IMR-90 (cell line): ENCODE measurements around the gene TOGARAM2. TPM values are rescaled to one million over a fixed set of nuclear protein-coding genes. Genes with fewer than 3 reads are reported as not detected.
"Not testable (repeated sequence)": the region's sequence is repeated elsewhere in the genome, so short reads cannot be mapped to it uniquely, and the experiment has no call there.

Source experiments
- ATAC-seq: fragments of 200-7000 bp; cut with Tn5 transposase; 2 replicates; pipeline ENCODE4 v1.9.1; 2020; ENCODE audit warnings: low read depth, mild to moderate bottlenecking, moderate library complexity
- BruUV-seq: library from RNA; stranded (reverse); fragments of 400-500 nt; replicated peaks from 2 replicates; lab custom pipeline; 2021; lab: Mats Ljungman, UMichigan
- CTCF ChIA-PET: fragments of 300-600 bp; formaldehyde crosslinking; extraction: SDS; loops from one replicate; lab custom pipeline; 2021; ENCODE audit warnings: antibody characterized with exemption; lab: Yijun Ruan, JAX
- POLR2A ChIA-PET: fragments of 300-600 bp; sonication (Branson Sonifier 250); formaldehyde crosslinking; loops from one replicate; lab custom pipeline; 2022; ENCODE audit warnings: antibody characterized with exemption; ENCODE audit not compliant: unreplicated experiment; lab: Charles Lee
- DNase-seq: peaks from one replicate; pipeline ENCODE4 v3.0.0; 2013
- H2AFZ ChIP-seq: replicated peaks from 2 replicates; pipeline ENCODE3; 2013; ENCODE audit warnings: low read length, mild to moderate bottlenecking; ENCODE audit not compliant: poor library complexity
- H2AK5ac ChIP-seq: 2 replicates; pipeline ENCODE4 v1.6.1; 2013; ENCODE audit warnings: low read depth, low read length, inconsistent platforms
- H2AK9ac ChIP-seq: replicated peaks from 2 replicates; pipeline ENCODE3; 2013; ENCODE audit warnings: mild to moderate bottlenecking, low read depth, low read length, moderate library complexity; ENCODE audit not compliant: poor library complexity
- H2BK120ac ChIP-seq: 2 replicates; pipeline ENCODE4 v1.6.1; 2013; ENCODE audit warnings: low read depth, low read length, inconsistent platforms
- H2BK15ac ChIP-seq: 3 replicates; pipeline ENCODE4 v1.6.1; 2013; ENCODE audit warnings: low read depth, low read length, inconsistent platforms
- H2BK20ac ChIP-seq: 2 replicates; pipeline ENCODE4 v1.6.1; 2013; ENCODE audit warnings: low read depth, mild to moderate bottlenecking, inconsistent platforms, low read length, moderate library complexity
- H2BK5ac ChIP-seq: 2 replicates; pipeline ENCODE4 v1.6.1; 2013; ENCODE audit warnings: mild to moderate bottlenecking, low read depth, low read length, inconsistent platforms; ENCODE audit not compliant: poor library complexity, severe bottlenecking
- H3K14ac ChIP-seq: replicated peaks from 2 replicates; pipeline ENCODE4 v1.6.1; 2013; ENCODE audit warnings: low read depth, low read length, inconsistent platforms
- H3K18ac ChIP-seq: 2 replicates; pipeline ENCODE4 v1.6.1; 2013; ENCODE audit warnings: low read depth, low read length, control low read depth
- H3K23ac ChIP-seq: 2 replicates; pipeline ENCODE4 v1.6.1; 2013; ENCODE audit warnings: low read depth, low read length, inconsistent platforms
- H3K27ac ChIP-seq: 2 replicates; pipeline ENCODE4 v1.5.1; 2013; ENCODE audit warnings: mild to moderate bottlenecking, control low read depth, low read length; ENCODE audit not compliant: insufficient read depth
- H3K27me3 ChIP-seq: 2 replicates; pipeline ENCODE4 v1.6.1; 2013; ENCODE audit warnings: low read length; ENCODE audit not compliant: control insufficient read depth, insufficient read depth
- H3K36me3 ChIP-seq: 2 replicates; pipeline ENCODE4 v1.6.1; 2013; ENCODE audit warnings: low read length, mixed read lengths; ENCODE audit not compliant: control insufficient read depth, insufficient read depth
- H3K4ac ChIP-seq: 2 replicates; pipeline ENCODE4 v1.6.1; 2013; ENCODE audit warnings: low read depth, low read length, inconsistent platforms
- H3K4me1 ChIP-seq: 2 replicates; pipeline ENCODE4 v1.6.1; 2013; ENCODE audit warnings: low read length, mixed read lengths; ENCODE audit not compliant: control insufficient read depth, insufficient read depth
- H3K4me2 ChIP-seq: 2 replicates; pipeline ENCODE4 v1.6.1; 2013; ENCODE audit warnings: low read depth, mild to moderate bottlenecking, control low read depth, low read length, moderate library complexity
- H3K4me3 ChIP-seq: 2 replicates; pipeline ENCODE4 v1.5.1; 2013; ENCODE audit warnings: low read depth, mild to moderate bottlenecking, control low read depth, low read length, moderate library complexity; ENCODE audit not compliant: insufficient read depth
- H3K56ac ChIP-seq: 2 replicates; pipeline ENCODE4 v1.6.1; 2013; ENCODE audit warnings: low read length, inconsistent platforms; ENCODE audit not compliant: insufficient read depth; ENCODE audit errors: extremely low read depth
- H3K79me1 ChIP-seq, 2 experiments: 2 replicates each; pipeline ENCODE4 v1.6.1; 2013; ENCODE audit warnings: low read length in 2 of 2, inconsistent platforms in 1 of 2, low read depth in 1 of 2
- H3K9ac ChIP-seq: 2 replicates; pipeline ENCODE4 v1.6.1; 2013; ENCODE audit warnings: low read depth, low read length, control low read depth
- H3K9me1 ChIP-seq: 2 replicates; pipeline ENCODE4 v1.6.1; 2013; ENCODE audit warnings: low read length, inconsistent platforms; ENCODE audit not compliant: insufficient read depth
- H3K9me3 ChIP-seq: 2 replicates; pipeline ENCODE4 v1.6.1; 2013; ENCODE audit warnings: low read length; ENCODE audit not compliant: control insufficient read depth, insufficient read depth
- H4K20me1 ChIP-seq: 2 replicates; pipeline ENCODE4 v1.6.1; 2013; ENCODE audit warnings: low read length, inconsistent platforms; ENCODE audit not compliant: insufficient read depth
- H4K5ac ChIP-seq: 2 replicates; pipeline ENCODE4 v1.6.1; 2013; ENCODE audit warnings: mild to moderate bottlenecking, low read depth, low read length, control low read depth
- H4K8ac ChIP-seq, 2 experiments: 2 replicates each; pipeline ENCODE4 v1.6.1; 2013; ENCODE audit warnings: low read depth in 2 of 2, low read length in 2 of 2, control low read depth in 1 of 2, inconsistent platforms in 1 of 2
- H4K91ac ChIP-seq: 2 replicates; pipeline ENCODE4 v1.6.1; 2013; ENCODE audit warnings: low read depth, low read length, inconsistent platforms; ENCODE audit not compliant: insufficient read depth
- WGBS, 2 experiments: methylation state at CpG; one replicate each; pipeline versions ENCODE4 v1.1.5 to v1.1.7; 2013; ENCODE audit warnings: missing lambda C conversion rate in 2 of 2; ENCODE audit not compliant: insufficient read length in 1 of 2; ENCODE audit errors: extremely low coverage in 2 of 2; 5-methylcytosine and 5-hydroxymethylcytosine counted together
- dilution Hi-C: fragments of 300-500 bp; cut with HindIII; formaldehyde crosslinking; loops from one replicate; pipeline ENCODE4 v1.14.3; 2018; ENCODE audit warnings: low sequenced_read_pairs; ENCODE audit not compliant: unreplicated experiment
- in situ Hi-C: fragments of 300-500 bp; cut with MboI; formaldehyde crosslinking; loops from 3 replicates; pipeline ENCODE4 v1.14.3; 2019; ENCODE audit warnings: low sequenced_read_pairs, inconsistent platforms, mixed read lengths
- intact Hi-C: fragments of 100-400 bp; cut with micrococcal nuclease; formaldehyde crosslinking; loops from 2 replicates; pipeline ENCODE4 v1.10.0; 2022
- polyA plus RNA-seq, 3 experiments: library from polyadenylated mRNA; depleted of rRNA; stranded (reverse); fragments of >200 nt; gene quantifications; 2 replicates each; pipeline ENCODE4 v1.2.3, GENCODE V29; 2012; ENCODE audit warnings: low replicate concordance in 1 of 3
- total RNA-seq: library from RNA; depleted of rRNA; stranded (reverse); fragments of >200 nt; gene quantifications from 2 replicates; pipeline ENCODE4 v1.2.3, GENCODE V29; 2012
- TF ChIP-seq, protein P1 (sequence below): conservative IDR thresholded peaks from 2 replicates; pipeline ENCODE4 v1.5.1; 2012; ENCODE audit warnings: mild to moderate bottlenecking, low read depth, low read length, improper control_type of control experiment

The TOGARAM2 gene
- total and polyA plus RNA-seq, 2 of the 4 experiments (the other 2 are of a cell fraction) = under 0.01 to 0.38 TPM

DNA sequence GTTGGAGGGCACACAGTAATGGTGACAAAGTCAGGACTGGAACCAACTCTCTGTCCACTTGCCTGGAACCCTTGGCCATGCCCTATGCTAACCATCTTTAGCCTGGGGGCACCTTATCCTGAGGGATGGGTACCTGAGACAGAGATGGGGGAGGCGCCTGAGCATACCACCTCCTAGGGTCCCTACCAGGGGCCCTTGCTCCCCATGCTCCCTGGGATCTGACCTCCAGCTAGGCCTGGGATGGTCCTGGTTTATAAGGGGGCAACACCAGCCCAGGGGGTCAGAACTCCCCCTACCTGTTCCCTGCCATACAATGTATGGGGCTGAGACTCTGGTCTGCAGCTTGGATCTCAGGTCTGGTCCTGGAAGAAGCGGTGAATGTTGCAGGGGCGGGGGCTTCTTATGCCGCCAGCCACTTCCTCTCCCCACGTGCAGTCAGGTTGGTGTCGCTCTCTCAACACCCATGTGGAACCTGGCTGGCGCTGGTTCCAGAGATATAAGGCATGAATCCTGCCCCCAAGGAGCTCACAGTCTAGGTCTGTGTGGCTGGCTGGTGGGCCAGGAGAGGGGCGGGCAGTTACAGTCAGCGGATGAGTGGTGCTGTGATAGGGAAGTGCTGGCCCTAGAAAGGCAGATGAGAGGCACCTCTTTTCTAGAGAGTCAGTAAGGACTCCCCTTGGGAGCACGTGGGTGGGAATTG lies 3.8 kb upstream of the TOGARAM2 start (continued):
- TF ChIP-seq, protein P1, sequence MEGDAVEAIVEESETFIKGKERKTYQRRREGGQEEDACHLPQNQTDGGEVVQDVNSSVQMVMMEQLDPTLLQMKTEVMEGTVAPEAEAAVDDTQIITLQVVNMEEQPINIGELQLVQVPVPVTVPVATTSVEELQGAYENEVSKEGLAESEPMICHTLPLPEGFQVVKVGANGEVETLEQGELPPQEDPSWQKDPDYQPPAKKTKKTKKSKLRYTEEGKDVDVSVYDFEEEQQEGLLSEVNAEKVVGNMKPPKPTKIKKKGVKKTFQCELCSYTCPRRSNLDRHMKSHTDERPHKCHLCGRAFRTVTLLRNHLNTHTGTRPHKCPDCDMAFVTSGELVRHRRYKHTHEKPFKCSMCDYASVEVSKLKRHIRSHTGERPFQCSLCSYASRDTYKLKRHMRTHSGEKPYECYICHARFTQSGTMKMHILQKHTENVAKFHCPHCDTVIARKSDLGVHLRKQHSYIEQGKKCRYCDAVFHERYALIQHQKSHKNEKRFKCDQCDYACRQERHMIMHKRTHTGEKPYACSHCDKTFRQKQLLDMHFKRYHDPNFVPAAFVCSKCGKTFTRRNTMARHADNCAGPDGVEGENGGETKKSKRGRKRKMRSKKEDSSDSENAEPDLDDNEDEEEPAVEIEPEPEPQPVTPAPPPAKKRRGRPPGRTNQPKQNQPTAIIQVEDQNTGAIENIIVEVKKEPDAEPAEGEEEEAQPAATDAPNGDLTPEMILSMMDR = no peak

DNA sequence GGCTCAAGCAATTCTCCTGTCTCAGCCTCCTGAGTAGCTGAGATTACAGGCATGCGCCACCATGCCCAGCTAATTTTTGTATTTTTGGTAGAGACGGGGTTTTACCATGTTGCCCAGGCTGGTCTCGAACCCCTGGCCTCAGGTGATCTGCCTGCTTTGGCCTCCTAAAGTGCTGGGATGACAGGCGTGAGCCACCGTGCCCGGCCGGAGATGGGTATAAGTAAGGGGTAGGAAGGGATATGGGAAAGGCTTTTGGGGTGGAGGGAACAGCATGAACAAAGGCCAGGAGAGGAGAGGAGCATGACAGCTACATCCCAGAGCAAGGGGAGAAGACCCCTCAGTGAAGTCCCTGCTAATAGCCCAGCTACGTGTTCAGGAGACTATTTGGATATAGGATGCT lies 3.1 kb upstream of the TOGARAM2 start:
- H3K79me1 ChIP-seq, H3K9me3 ChIP-seq, DNase-seq, H2AK9ac ChIP-seq, H2BK15ac ChIP-seq, CTCF ChIA-PET, H4K91ac ChIP-seq, ATAC-seq, intact Hi-C loops, H3K27me3 ChIP-seq, H4K20me1 ChIP-seq, H3K4ac ChIP-seq, H3K9ac ChIP-seq, H3K23ac ChIP-seq, H3K27ac ChIP-seq, H2BK5ac ChIP-seq, dilution Hi-C loops, H2AK5ac ChIP-seq, H2BK20ac ChIP-seq, POLR2A ChIA-PET, H3K18ac ChIP-seq, H3K56ac ChIP-seq, H4K8ac ChIP-seq, H3K4me3 ChIP-seq, H3K14ac ChIP-seq, H3K4me2 ChIP-seq, H2AFZ ChIP-seq, BruUV-seq, H2BK120ac ChIP-seq, H4K5ac ChIP-seq, H3K36me3 ChIP-seq, in situ Hi-C loops: not testable (repeated sequence)
- WGBS, 2 experiments = 94% methylated on average over 3 of the region's 8 CpGs; no CpG with 5 or more reads in 1 of the 2 experiments
- H3K4me1 ChIP-seq = peaks cover 20% of the 10 kb centered on the region
- H3K9me1 ChIP-seq = peaks cover 14% of the 10 kb centered on the region
